NCI-H2227 (cell line): Measurements from ENCODE around the gene BNC2.
A peak's percentile ranks its signal among the peaks of the same experiment; 100 is the strongest.
"Not testable (repeated sequence)": the region's sequence is repeated elsewhere in the genome, so short reads cannot be mapped to it uniquely, and the experiment has no call there.

ENCODE experiments used
- DNase-seq: peaks from one replicate; lab custom pipeline; 2025; ENCODE audit not compliant: unreplicated experiment; lab: John Stamatoyannopoulos, UW

BNC2 gene

GRCh38 chr9:16555802-16556201, 314.7 kb downstream of the BNC2 start:
- DNase-seq = no peak

GRCh38 chr9:16553869-16554540, 316.5 kb downstream of the BNC2 start:
- DNase-seq = no peak

DNA sequence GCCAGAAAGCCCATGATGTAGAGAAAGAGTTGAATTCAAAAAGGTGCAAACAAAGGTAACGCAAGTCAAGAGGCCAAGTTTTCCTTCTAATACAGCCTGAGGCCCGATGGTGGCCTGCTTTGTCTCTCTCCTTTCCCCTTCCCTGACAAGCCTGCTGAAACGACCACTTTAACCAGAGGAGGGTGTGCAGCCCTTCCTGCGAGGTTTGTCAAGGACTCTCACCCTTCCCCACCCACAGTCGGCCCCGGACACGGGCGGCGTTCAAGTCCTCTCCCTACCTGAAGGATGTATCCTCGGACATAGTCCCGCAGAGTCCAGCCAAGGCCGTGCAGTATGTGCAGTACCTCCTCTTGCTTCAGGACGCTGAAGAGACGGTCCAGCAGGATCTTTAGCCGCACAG, 318.2 kb downstream of the BNC2 start:
- no peak for DNase-seq

DNA sequence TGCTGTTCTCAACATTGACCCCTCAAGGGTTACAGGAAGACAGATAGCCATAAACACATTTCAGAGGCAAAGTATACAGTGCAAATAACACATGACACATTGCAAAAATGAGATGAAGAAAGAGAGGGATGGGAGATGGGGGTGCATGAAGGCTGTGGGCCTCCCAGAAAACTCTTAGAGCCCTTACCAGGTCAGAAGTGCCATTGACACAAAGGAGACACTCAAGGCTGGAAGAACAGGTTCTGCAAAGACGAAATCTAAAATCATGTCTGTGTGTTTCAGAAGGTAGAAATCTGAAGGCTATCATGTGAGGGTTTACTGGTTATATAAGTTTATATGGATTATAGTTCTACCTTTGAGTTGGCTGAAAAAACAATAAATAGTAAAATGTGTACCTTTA, 318.8 kb downstream of the BNC2 start:
- DNase-seq = no peak

- DNase-seq = peak; percentile 65
Measured at GRCh38 chr9:16545639-16546038, 324.8 kb downstream of the BNC2 start.

DNA sequence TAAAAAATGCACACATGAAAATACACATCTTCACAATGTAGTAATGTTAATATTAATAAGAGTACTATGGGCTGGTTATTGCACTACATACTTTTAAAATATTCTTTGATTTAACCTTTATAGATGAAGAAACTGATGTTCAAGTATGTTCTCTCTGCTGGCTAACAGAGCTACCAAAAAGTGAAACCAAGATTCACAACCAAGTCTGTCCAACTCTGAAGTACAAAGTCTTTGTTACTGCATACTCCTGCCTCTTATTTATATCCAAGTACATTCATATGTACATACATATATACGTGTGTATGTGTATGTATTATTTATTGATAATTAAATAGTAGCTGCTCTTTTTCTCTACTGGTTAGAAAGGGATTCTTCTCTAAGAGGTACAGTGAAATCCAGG, 325.6 kb downstream of the BNC2 start:
- DNase-seq = no peak

GRCh38 chr9:16543686-16544085, 326.8 kb downstream of the BNC2 start:
- DNase-seq = no peak

GRCh38 chr9:16543225-16543624, 327.2 kb downstream of the BNC2 start:
- DNase-seq = no peak

DNA sequence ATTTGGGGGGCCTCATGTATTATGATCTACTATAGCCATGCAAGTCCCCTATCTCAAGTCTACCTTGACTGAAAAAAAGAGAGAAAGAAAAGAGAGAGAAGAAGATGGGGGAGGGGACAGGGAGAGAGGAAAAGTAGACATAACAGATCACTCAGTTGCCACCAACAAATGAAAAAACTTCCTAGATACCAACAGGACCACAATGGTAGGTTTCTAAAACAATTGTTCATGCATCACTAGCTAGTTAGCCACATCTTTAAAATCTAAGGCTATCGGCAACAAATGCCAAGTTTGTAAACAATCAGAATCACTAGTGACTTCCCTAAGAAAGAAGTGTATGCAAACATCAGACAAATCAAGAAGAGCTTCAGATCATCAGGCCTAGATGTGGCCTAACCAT, 328.2 kb downstream of the BNC2 start:
- no peak for DNase-seq

GRCh38 chr9:16540743-16541613, 329.5 kb downstream of the BNC2 start:
- DNase-seq = no peak

GRCh38 chr9:16539626-16540025, 330.8 kb downstream of the BNC2 start:
- not testable (repeated sequence) for DNase-seq

- DNase-seq = no peak
Measured at GRCh38 chr9:16535555-16535954, 334.9 kb downstream of the BNC2 start.

DNA sequence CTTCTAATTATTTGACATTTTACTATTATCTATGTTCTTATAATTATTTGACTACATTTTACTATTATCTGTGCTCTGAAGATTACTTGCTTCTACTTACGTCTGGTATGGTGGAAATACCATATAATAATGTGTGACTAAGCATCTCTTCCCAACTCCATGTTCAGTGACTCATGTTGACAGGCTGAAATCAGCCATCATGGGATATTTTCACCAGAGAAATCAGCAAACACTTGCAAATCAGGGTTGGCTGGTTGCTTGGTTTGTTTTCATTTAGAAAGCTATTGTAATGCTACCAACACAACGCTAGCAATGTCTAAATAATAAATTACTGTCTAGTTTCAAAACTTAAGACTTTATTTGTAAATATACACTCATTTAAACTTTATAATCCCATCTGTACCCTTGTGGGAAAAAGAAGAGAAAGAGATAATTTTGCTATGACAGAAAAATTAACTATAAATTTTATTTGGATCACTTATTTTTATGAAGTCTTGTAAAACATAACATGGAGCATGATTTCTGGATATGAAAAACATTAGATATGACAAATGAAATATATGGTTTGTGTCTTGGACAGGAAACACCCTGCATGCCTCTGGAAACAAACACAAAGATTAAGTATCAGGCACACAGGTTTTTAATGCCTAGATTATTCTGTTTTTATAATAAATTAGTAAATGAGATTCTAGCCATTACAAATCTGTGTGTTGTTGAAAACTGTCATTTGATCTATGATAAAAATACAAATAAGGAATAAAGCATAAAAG, 337.6 kb downstream of the BNC2 start:
- DNase-seq = no peak

- DNase-seq = no peak
Measured at GRCh38 chr9:16532272-16532671, 338.2 kb downstream of the BNC2 start.

- DNase-seq = peak; percentile 69
Measured at GRCh38 chr9:16530669-16531642, 339.5 kb downstream of the BNC2 start.

GRCh38 chr9:16527573-16527972, 342.9 kb downstream of the BNC2 start:
- no peak for DNase-seq

- no peak for DNase-seq
Measured at GRCh38 chr9:16526380-16526779, 344.1 kb downstream of the BNC2 start.

DNA sequence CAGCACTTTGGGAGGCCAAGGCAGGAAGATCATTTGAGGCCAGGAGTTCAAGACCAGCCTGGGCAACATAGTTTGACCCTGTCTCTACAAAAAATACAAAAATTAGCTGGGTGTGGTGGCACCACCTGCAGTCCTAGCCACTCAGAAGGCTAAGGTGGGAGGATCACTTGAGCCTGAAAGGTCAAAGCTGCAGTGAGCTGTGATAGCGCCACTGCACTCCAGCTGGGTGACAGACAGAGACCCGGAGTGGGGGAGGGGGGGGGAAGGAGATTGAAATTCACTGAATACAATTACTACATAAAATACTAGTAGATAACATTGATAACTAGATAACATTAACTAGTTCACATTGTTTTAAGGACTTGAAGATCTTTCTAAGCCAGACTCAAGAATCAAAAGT, 345.6 kb downstream of the BNC2 start:
- DNase-seq = no peak

DNA sequence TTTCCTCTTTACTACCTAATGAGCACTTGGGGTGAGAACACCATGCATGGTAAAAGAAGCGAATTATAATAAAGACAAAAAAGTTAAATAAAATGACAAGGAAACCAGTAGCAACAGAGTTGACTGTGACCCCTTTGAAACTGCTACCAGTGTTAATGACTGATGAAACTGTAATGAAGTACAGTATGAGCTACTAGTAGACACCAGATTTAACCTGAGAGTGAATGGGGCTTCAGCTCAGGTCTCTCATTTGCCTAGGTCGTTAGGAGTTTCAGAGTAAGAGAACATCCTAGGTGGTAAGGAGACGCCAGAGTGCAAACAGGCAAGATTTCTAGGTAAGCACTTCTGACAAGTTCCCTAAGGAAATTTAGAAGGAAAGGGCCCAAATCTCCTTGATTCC, 346.4 kb downstream of the BNC2 start:
- no peak for DNase-seq

- no peak for DNase-seq
Measured at GRCh38 chr9:16521868-16522411, 348.5 kb downstream of the BNC2 start.
